Activated gamma-delta T cell treated with anti-CD3 and anti-CD28 coated beads, Interleukin-2, amount 50 U/mL, for 16 hours (primary cell): Measurements from ENCODE around the gene ACO2.

ENCODE experiments used
- DNase-seq: peaks from one replicate; pipeline ENCODE4 v3.0.0-alpha.2; 2020; ENCODE audit warnings: low read depth

Gene ACO2

DNA sequence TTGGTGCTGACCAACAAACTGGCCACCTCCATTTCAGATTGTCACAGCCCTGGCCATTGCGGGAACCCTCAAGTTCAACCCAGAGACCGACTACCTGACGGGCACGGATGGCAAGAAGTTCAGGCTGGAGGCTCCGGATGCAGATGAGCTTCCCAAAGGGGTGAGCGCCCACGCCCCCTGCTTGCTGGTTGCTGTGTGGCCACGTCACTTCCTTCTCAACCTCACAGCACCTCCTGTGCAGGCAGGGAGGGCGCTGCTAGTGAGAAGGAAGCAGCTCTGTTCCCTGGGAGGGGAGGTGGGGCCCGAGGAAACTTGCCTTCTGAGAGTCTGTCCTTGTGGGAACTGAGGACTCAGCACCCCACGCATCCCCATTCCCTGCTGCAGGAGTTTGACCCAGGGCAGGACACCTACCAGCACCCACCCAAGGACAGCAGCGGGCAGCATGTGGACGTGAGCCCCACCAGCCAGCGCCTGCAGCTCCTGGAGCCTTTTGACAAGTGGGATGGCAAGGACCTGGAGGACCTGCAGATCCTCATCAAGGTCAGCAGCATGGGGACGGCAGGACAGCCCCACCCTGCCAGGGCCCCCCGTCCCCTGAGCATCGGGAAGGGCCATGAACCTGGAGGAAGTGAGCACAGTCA, 56.0 kb downstream of the ACO2 start:
- peak; percentile 31 for DNase-seq

DNA sequence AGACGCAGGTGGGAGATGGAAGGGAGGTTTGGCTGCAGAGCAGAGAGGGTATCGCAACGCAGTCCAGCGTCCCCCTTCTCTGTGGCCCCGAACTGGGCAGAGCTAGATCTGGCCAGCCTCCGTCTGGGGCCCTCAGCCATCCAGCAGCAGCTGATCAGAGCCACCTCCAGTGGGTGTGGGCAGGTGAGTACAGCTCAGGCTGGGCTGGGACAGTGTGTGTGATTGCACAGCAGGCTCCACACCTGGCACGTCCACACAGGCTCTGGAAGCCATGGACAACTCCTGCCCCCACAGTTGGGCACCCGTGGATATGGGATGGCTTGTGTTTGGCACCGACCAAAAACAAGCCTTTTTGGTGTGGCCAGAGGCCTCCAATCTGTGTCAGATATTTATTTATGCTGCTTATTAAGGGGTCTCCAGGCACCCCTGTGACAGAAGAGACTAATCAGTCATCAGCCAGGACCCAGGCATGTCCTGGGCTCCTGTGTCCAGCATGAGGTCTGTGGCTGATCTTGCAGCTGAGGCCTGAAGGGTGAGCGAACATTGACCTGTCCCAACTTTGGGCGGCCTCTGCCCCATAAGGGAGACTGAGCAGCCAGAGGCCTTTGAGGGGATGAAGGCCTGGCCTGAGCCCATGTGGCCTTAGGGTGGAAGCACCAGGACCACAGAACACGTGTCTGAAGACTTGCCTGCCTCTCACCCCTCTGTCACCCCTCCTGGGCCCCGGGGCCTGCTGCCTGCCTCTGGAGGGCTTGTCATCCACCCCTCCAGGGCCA, 56.7 kb downstream of the ACO2 start:
- DNase-seq = no peak

DNA sequence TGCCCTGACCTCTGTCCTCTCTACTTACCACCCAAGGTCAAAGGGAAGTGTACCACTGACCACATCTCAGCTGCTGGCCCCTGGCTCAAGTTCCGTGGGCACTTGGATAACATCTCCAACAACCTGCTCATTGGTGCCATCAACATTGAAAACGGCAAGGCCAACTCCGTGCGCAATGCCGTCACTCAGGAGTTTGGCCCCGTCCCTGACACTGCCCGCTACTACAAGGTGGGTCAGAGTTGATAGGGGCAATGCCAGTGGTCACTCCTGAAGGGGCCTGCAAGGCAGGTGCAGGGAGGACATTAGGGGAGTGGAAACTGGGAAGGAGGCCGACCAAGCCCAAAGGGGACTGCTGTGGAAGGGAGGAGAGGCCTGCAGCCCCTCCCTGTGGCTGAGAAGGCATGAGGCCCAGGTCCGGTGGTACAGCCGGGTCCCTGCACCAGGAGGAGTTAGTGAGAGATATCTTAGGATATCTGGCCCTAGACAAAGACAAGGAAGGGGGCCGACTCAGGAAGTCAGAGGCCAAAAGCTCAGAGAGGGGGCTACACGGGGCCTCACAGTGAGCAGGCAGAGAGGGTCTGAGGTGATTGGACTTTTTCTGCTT, 57.4 kb downstream of the ACO2 start:
- DNase-seq = no peak

DNA sequence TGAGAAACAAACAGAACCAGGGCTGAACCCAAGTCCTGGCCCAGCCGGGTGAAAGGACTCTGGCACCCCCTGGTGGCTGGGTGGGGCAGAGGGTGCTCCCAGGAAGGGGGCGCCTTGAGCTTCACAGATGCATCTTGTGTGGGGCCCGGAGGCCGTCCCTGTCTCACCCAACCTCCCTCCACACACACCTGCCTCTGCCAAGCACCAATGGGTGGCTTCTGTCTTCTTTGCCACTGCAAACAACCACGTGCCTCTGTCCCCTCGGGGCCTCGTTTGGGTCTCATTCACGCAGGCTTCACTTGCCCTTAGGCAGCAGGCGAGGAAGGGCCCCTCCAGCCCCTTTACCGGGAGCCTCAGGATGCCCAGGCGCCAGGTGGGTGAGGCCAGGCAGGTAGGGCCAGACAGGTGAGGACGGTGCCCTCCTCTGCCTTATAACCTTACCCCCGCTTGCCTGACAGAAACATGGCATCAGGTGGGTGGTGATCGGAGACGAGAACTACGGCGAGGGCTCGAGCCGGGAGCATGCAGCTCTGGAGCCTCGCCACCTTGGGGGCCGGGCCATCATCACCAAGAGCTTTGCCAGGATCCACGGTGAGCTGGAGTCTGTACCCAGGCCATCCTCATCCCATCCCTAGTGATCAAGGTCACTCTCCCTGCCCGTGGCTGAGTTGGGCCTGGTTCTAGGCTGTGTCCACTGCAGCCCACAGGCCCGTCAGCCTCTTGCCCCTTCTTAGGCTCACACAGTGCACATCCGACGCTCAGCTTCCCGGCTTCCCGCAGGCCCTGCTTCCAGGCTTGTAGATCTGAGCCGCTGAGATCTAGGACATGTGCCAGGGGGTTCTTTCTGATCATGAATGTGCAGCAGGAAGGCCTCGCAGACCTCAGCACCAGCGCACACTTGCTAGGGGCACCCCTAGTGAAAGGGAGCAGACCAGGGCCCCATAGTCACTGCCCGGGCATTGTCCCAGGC, 58.2 kb downstream of the ACO2 start:
- DNase-seq = peak; percentile 62

DNA sequence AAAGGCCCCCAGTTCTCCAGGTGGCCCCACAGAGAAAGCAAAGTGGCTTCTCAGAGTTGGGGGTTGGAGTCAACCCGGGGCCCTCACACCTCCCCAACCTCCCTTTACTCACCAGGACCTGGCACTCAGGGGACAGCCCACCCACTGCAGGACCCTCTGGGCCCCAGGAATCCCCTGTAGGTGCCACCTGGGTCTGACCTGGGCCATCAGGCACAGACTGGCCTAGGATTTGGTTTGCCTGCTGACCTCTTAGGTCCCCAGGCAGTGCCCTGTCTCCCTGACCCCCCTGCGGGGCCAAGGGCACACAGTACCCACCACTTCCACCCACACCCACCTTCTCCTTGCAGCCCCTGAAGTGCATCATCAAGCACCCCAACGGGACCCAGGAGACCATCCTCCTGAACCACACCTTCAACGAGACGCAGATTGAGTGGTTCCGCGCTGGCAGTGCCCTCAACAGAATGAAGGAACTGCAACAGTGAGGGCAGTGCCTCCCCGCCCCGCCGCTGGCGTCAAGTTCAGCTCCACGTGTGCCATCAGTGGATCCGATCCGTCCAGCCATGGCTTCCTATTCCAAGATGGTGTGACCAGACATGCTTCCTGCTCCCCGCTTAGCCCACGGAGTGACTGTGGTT, 59.3 kb downstream of the ACO2 start:
- DNase-seq = no peak

DNA sequence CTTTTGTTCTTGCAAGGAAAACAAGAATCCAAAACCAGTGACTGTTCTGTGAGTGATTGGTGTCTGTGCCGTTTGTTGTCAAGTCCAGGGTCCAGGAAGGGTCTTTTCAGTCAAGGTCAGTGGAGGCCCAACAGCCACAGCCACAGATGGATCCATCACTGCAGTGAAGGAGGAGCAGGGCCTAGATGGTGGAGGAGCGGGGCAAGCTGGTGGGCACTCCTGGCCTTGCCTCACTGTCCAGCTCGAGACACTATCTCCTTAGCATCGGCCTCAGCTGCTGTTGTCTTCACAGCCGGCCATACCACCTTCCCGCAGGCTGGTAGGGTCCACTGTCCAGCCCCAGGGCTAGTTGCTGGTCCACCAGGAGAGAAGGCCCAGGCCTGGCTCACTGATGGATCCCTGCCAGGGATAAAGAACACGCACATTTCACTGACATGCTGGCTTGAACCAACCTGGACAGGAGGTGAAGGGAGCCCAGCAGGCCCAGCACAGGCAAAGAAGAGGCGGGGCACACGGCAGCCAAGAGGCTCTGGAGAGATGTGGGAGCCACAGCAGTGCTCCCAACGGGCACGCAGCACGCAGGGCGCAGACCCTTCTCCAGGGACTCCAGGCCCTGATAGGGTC, 60.1 kb downstream of the ACO2 start:
- no peak for DNase-seq

DNA sequence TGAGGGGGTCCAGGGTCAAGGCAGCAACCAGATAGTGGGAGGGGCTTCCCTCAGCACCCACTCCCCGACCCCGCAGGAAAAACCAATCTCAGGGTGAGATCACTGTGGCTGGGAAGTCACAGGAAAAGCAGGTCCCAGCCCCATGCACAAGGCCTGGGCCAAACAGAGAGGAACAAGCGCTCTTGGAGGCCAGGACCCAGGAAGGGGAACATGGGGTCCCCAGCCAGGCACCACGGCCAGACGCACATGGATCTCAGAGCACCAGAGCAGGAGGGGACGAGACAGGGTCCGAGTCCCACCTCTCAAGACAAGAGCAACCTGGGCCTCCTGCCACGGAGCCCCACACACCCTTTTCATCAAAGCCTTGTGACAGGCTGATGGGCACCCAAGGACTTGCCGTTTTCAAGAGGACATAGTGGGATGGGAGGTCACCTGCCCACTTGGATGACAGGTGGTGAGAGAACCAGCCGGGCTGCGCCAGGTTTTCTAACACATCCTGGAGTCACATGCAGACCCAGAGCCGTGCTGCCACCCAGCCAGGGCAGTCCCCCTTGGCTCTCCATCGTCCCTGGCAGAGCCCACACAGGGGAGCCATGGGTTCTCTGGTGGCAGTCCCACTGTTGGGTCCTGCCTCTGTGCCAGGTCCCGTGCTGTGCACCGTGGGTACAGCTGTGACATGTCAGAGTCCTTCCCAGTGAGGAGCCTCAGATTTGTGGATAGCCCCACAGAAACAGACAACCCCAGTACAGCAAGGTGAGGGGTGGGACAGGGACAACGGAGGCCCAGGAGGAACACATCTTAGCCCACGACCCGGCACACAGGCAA, 62.2 kb downstream of the ACO2 start:
- no peak for DNase-seq

DNA sequence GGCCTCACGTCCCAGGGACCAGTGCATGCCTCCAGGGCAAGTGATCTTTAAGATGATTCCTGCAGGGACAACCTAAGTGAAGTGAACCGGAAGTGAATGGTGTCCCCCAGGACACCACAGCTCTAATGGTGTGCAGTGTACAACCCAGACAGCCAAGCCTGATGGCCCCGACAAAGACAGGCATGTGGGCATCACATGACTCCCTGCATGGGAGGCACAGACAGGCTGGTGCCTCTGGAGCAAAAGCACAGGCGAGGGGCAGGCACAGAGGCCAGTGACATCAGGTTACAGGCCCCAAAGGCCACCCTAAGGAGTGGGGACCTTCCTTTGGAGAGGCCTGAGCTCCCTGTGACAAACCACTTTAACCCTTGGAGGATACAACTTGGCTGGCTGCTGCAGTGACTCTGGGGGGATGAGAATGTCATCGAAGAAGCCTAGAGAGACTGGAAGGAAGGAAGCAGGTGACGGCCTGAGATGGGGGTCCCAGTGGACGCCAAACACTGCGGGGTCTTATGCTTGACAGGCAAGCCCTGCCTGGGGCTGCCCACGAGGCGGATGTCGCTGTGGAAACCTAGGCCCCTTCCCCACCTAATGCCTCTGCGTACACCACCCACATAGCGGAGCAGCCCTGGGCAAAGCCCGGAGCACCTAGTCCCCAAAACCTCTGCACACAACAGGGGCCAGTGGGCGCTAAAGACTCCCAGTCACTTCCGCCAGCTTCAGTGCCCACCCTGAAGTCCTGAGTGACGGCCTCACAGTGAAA, 63.0 kb downstream of the ACO2 start:
- DNase-seq = no peak

DNA sequence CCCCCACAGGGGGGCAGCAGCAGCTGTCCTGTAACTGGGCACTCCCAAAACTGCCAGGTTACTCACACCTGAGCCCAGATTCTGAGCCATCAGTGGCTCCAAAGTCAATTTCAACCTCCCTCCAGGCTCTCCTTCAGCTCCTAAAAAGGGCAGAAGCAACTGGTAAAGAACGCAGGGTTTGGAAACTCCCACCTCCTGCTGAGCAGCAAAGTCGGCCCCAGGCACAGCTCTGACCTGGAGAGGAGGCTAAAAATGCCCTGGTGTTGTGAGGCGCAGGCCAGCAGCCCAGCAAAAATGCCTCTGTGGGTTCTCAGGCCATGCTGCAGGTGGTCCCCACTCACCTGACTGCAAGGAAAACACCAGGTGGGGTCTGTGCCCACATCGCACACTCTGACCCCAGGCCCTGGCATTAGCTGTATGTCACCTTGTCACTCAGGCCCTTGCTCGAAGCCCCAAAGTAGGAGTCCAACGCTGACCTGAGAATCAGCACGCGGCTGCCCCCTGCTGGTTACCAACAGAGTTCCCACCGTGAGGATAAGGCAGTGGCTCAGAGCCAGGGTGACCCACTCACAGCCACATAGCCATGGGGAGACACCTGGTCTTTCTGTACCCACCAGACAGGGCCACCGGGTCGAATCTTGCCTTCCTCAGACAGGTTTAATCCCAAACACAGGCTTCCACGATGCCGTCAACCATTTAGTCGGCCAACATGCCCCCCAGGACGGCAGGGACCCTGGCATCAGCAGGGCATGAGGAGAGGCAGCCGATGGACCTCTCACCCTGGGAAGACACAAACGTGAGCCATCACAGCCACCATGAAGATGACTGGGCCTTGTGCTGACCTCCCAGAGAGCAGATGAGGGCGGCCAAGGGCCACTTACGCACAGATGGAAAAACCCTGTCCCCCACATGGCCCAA, 64.2 kb downstream of the ACO2 start:
- DNase-seq = peak; percentile 37

DNA sequence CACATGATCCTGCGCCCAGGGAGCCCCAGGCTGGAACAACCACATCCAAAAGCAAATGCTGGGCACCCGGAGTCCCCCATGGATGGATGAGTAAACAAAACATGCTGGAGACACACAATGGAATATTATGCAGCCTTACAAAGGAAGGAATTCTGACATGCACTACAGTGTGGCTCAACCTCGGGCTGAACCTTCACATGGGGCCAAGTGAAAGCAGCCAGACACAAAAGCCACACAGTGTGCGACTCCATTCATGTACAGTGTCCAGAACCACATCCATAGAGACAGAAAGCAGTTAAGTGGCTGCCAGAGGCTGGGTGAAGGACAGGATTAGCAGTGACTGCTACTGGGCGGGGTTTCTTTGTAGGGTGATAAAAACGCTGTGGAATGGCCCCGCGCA, 65.3 kb downstream of the ACO2 start:
- DNase-seq = no peak

DNA sequence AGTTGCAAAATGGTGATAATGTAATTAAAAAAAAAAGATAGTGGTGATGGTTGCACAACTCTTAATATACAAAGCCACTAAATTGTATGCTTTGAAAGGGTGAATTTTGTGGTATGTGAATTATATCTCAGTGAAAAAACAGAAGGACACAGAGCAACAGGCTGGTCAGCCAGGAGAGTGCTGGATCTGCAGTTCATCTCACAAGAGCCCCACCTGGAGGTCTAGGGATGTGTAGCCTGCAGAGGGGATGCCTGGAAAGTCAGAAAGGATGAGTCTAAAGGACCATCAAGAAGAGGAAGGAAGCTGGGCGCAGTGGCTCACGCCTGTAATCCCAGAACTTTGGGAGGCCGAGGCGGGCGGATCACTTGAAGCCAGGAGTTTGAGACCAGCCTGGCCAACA, 66.3 kb downstream of the ACO2 start:
- DNase-seq = no peak

DNA sequence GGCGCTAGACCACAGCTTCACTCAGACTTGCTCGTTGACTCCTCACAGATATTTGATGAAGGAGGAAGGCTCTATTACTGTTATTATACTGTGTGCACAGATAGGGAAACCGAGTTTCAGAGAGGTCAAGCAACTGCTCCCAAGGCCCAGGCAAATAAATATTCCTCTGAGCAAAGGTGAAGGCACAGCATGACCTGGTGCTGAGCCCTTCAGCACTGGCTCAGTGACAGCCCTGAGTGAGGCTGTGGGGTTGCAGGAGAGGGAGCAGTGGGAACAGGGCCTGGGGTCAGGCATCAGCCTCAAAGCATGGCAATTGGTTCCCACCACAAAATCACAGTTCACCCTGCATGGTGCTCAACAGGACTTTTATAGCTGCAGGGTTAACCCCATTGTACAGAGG, 68.3 kb downstream of the ACO2 start:
- no peak for DNase-seq

DNA sequence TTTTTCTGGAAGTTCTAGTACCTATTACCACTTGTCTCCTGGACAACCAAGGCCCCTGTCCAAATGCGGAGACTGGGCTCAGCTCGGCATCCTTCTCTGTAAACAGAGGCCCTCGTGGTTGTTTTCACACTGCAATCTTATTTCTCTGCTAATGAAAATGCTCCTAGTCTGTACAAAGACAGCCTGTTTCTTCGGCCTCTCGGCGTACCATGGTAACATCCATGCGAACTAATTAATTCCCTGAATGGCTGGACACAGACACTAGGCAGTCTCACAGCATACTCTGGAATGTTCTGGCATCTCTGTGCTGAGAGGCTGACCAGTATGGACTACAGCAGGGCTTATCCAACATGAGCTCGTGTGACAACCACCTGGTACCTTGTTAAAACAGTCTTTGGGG, 69.7 kb downstream of the ACO2 start:
- DNase-seq = no peak

DNA sequence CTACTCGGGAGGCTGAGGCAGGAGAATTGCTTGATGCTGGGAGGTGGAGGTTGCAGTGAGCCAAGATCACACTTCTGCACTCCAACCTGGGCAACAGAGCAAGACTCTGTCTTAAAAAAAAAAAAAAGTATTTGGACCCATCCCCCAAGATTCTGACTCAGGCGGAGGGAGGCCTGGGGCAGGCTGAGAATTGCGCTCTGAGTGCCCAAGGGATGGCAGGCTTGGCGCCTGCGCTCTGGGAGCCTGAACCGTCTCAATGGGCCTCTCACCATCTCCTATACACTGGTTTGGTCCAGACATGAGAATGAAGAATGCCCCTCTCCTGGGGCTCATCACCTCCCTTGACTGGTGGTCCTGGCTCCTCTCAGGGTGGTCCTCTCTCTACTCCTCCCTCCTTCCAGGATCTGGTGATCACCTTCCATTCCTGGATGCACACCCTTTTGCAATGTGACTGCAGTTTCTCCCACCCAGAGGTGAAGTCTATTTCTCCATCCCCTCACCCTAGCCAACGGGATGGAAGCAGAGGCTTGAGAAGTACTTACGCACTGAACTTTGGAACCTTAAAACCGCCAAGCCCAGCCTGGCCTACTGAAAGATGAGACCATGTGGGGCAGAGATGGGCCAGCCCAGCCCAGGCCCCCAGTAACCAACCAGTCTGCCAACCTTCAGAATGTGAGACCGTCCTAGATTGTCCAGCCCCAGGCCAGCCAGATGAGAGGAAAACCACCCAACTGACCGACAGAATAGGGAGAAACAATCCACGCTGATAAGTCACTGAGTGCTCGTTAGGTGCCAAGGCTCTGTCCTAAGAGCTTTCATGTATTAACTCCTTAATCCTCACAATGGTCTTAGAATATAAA, 70.5 kb downstream of the ACO2 start:
- no peak for DNase-seq

DNA sequence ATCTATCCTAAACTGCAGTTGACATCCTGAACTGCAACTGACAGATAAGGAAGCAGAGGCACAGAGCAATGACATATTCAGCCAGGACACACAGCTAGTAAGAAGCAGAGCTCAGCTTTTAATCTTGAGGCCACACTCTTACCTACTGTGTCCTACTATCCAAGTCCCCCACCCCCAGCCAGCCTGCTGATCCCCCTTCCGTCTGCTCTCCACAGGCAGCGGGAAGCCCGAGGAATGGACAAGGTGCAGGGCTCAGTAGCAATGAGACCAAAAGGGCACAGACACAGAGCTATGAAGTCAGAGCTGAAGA, 71.0 kb downstream of the ACO2 start:
- DNase-seq = no peak

DNA sequence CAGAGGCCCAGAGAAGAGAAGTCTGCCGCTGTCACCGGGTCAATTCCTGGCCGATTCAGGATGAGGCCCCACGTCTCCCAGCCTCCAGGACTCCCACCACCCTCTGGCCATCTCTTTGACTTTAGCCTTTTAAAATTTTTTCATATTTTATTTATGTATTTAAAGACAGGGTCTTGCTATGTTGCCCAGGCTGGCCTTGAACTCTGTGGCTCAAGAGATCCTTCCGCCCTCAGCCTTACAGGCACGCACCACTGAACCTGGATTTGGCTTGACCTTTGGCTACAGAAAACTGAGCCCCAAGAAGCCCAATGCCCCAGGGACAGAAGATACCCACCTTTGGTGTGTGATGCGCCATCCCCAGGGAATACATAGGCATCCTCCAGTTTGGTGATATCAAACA, 71.4 kb downstream of the ACO2 start:
- no peak for DNase-seq

DNA sequence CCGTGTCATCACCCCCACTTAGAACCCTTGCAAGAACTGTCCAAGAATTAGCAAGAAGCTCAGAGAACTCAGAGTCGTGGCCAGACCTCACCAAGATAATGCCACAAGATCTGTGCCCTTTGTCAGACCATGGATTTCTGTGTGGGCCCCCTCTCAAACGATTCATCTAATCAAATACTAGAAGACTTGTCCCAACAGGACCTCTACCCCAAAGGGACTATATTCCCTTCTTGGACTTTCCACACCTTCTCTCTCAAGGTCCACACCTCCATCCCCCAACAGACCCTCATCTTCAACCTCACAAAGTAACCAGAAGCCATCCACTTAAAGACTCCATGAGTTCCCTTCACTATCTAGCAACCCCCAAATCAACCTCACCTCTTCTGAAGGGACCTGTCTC, 72.6 kb downstream of the ACO2 start:
- no peak for DNase-seq

DNA sequence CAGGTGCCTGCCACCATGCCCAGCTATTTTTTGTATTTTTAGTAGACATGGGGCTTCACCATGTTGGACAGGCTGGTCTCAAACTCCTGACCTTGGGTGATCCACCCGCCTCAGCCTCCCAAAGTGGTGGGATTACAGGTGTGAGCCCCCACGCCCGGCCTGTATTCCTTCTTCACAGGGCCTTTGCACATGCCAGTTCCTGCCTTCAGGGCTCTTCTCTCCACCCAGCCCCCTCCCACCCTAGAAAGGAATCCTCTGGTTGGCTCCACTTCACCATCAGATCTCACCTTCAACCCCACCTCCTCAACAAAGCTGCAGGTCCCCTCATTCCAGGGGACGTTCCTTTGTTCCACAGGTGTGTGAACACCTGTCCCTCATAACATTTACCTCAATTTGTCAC, 73.3 kb downstream of the ACO2 start:
- DNase-seq = no peak
